ENCODE data around the gene PDHX. TPM values are rescaled to one million over a fixed set of nuclear protein-coding genes. Genes with fewer than 3 reads are reported as not detected.

The PDHX gene
- total RNA-seq, 1 donor from 2014 or later, result 34.6 TPM

DNA sequence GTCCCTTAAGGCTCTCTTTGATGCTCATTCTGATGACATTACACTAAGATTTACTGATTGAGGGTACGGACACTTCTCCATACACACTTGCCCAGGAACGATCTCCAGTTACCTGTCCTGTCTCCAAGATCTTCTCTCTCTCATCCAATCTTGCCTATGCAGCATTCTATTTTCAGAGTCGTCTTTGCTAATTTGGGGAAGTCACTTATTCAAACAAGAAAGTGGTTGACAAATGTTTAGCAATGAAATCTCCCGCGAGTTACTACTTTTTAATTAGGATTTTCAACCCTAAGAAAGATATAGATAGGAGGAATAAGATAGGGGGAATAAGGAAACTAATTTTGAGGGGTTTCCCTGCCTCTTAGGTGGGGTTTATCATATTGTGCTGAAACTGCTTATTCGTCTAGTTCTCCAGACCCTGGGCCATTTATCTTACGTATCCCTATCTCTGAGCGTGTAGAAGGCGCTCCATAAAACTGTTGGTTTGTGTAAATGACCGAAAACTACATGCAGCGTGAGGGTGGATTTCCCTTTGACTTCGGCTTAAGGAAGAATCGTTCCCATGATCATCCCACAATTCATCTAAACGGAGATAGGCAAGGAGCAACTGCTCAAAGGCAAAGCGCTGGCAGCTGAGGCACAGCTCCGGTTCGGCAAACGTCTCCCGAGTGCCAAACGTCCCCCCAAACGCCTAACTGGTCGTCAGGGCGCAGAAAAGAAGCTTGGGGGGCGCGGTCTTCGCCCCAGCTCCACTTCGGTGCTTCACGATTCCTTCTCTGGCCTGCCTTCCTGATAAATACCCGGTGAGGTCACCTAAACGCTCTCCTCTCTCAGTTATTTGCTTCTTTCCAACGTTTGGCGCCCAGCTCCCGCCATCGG lies 1.0 kb upstream of the PDHX start:
- H3K27ac Mint-ChIP-seq (ENCODE audit: unreplicated experiment), result peak overlapping the region; percentile 96
- no peaks in the 10 kb centered on the region for H3K9me3 Mint-ChIP-seq (ENCODE audit: unreplicated experiment)
- peaks cover 27% of the 10 kb centered on the region for H3K4me1 Mint-ChIP-seq (ENCODE audit: unreplicated experiment)
- no peak for DNase-seq (ENCODE audit: extremely low spot score, unreplicated experiment)
- TF ChIP-seq, protein P1, sequence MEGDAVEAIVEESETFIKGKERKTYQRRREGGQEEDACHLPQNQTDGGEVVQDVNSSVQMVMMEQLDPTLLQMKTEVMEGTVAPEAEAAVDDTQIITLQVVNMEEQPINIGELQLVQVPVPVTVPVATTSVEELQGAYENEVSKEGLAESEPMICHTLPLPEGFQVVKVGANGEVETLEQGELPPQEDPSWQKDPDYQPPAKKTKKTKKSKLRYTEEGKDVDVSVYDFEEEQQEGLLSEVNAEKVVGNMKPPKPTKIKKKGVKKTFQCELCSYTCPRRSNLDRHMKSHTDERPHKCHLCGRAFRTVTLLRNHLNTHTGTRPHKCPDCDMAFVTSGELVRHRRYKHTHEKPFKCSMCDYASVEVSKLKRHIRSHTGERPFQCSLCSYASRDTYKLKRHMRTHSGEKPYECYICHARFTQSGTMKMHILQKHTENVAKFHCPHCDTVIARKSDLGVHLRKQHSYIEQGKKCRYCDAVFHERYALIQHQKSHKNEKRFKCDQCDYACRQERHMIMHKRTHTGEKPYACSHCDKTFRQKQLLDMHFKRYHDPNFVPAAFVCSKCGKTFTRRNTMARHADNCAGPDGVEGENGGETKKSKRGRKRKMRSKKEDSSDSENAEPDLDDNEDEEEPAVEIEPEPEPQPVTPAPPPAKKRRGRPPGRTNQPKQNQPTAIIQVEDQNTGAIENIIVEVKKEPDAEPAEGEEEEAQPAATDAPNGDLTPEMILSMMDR (IDR thresholded peaks at IDR 0.05), result no peak
- H3K36me3 Mint-ChIP-seq (ENCODE audit: unreplicated experiment), result peaks cover 10% of the 10 kb centered on the region
- H3K27me3 Mint-ChIP-seq (ENCODE audit: unreplicated experiment), result no peaks in the 10 kb centered on the region
- peak overlapping the region; percentile 93 for H3K4me3 Mint-ChIP-seq (ENCODE audit: unreplicated experiment)

DNA sequence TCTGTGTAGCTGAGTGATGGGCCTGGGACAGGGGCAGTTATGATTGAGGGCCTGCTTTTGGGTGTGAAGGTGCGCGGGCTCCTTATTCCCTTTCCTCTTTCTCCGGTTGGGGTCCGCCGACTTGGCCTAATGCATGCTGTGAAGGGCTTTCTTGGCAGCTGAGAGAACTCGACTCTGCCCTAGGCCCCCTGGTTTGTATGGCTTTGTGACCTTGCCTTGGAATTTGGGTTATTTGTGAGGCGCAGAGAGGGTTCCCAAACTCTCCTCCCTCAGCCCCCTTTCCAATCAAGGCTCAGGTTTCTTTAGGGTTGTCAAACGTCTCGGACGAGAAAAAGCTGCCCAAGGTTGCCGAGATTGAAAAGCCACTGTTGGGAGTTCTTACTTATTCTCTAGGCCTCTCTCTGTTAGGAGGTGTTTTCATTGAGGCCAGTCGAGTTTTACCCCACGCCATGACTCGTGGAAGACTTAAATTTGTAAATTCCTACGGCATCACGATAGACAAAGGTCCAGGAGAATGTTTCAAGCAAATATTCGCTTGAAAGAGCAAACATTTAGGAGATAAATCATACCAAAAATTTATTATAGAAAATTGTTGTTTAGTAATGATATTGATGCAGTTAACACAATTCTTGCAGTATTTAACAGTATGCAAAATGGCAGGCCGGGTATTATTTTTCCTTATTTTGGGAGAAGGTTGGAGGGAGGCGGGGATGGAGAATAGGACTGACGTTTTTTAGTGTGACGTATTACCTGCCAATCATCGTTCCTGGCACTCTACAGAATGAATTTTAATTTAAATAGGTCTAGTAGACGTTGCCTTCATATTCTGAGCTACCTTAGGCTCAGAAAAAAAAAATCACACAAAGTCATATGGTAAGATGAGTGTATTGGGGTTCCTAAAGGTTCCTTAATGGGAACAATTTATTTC lies 689 bp downstream of the PDHX start:
- Mint-ChIP-seq H3K4me3 (ENCODE audit: unreplicated experiment) (peak overlapping the region; percentile 93), H3K4me1 (ENCODE audit: unreplicated experiment) (peaks cover 27% of the 10 kb centered on the region), H3K36me3 (ENCODE audit: unreplicated experiment) (peaks cover 10% of the 10 kb centered on the region), H3K27me3 (ENCODE audit: unreplicated experiment) (no peaks in the 10 kb centered on the region), H3K9me3 (ENCODE audit: unreplicated experiment) (no peaks in the 10 kb centered on the region), H3K27ac (ENCODE audit: unreplicated experiment) (peak overlapping the region; percentile 99)
- DNase-seq (ENCODE audit: extremely low spot score, unreplicated experiment), result no peak
- TF ChIP-seq, protein P1 (IDR thresholded peaks at IDR 0.05), result no peak

DNA sequence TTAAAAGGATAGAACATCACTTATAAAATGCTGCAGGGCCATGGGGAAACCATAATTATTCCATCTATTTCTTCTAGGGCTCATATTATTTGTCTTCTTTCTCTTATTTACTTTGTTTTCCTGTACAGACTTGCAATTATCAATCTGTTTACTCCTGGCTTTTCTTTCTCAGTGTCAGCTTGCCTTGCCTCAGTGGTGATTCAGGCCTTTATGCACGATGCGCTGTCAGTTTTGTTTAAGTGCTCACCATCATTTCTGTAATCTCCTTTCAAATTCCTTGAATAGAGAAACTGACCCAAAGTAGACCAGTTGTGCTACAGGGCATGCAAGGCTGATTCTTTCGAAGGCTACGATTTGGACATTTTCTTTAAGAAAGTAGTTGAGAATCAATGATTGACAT lies 4.7 kb downstream of the PDHX start:
- H3K27ac Mint-ChIP-seq (ENCODE audit: unreplicated experiment), result no peak overlapping the region
- no peaks in the 10 kb centered on the region for H3K36me3 Mint-ChIP-seq (ENCODE audit: unreplicated experiment)
- TF ChIP-seq, protein P1 (IDR thresholded peaks at IDR 0.05), result no peak
- DNase-seq (ENCODE audit: extremely low spot score, unreplicated experiment), result no peak
- no peaks in the 10 kb centered on the region for H3K27me3 Mint-ChIP-seq (ENCODE audit: unreplicated experiment)
- peaks cover 23% of the 10 kb centered on the region for H3K4me1 Mint-ChIP-seq (ENCODE audit: unreplicated experiment)
- no peak overlapping the region for H3K4me3 Mint-ChIP-seq (ENCODE audit: unreplicated experiment)
- no peaks in the 10 kb centered on the region for H3K9me3 Mint-ChIP-seq (ENCODE audit: unreplicated experiment)

DNA sequence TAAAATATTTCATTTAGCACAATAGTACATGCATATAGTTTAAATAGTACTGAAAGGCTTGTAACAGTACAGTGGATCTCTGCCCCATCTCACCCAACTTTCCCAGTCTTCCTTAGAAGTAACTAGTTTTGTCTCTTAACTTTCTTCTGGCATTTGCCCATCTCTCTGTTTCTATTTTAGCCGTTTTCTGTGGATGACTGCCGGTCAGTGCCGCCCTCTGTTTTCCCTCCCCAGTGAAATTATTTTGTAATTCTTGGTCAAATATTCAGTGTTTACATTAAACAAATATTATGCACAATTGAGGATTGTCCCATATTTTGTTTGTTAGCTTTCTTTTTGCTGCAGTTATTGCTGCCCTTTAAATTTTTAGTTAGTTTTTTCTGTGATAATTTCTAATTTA lies 8.3 kb downstream of the PDHX start:
- Mint-ChIP-seq H3K4me1 (ENCODE audit: unreplicated experiment) (peaks cover 34% of the 10 kb centered on the region), H3K36me3 (ENCODE audit: unreplicated experiment) (peaks cover 2% of the 10 kb centered on the region), H3K4me3 (ENCODE audit: unreplicated experiment) (no peak overlapping the region), H3K9me3 (ENCODE audit: unreplicated experiment) (no peaks in the 10 kb centered on the region), H3K27ac (ENCODE audit: unreplicated experiment) (peak overlapping the region; percentile 43), H3K27me3 (ENCODE audit: unreplicated experiment) (no peaks in the 10 kb centered on the region)
- TF ChIP-seq, protein P1 (IDR thresholded peaks at IDR 0.05), result no peak
- DNase-seq (ENCODE audit: extremely low spot score, unreplicated experiment), result no peak

Data from osteocyte (in vitro differentiated cells).